Natural killer cell (primary cell): ENCODE data around the gene EHD4. TPM values are rescaled to one million over a fixed set of nuclear protein-coding genes. Genes with fewer than 3 reads are reported as not detected.

Experiments
- ATAC-seq, 3 donors: fragments of 150-1000 bp in 2 of 3; fragments of 200-7000 bp in 1 of 3; cut with Tn5 transposase; 1 replicate in 1 of 3; 2 replicates in 2 of 3; pipeline ENCODE4 v1.10.0; 2021; ENCODE audit warnings: mild to moderate bottlenecking in 2 of 3, moderate library complexity in 2 of 3
- DNase-seq, 2 donors: peaks; one replicate each; pipeline versions ENCODE4 v3.0.0 to v3.0.0-alpha.2; 2013 to 2021; ENCODE audit warnings: mixed read lengths in 1 of 2
- H3K27ac ChIP-seq: one replicate; pipeline ENCODE4 v1.5.1; 2013; ENCODE audit warnings: mild to moderate bottlenecking, low read length
- H3K27me3 ChIP-seq: one replicate; pipeline ENCODE4 v1.6.1; 2013; ENCODE audit warnings: low read length; ENCODE audit not compliant: control insufficient read depth, insufficient read depth
- H3K36me3 ChIP-seq: one replicate; pipeline ENCODE4 v1.6.1; 2013; ENCODE audit warnings: low read length; ENCODE audit not compliant: control insufficient read depth, insufficient read depth
- H3K4me1 ChIP-seq: one replicate; pipeline ENCODE4 v1.6.1; 2013; ENCODE audit warnings: low read length; ENCODE audit not compliant: control insufficient read depth, insufficient read depth
- H3K4me3 ChIP-seq: one replicate; pipeline ENCODE4 v1.5.1; 2013; ENCODE audit warnings: low read length
- H3K9me3 ChIP-seq: one replicate; pipeline ENCODE4 v1.6.1; 2013; ENCODE audit warnings: low read length; ENCODE audit not compliant: control insufficient read depth, insufficient read depth
- H3K27ac Mint-ChIP-seq, 2 donors: one replicate each; pipeline ENCODE4 v1.8.0; 2022; ENCODE audit warnings: mild to moderate bottlenecking in 2 of 2, mixed read lengths in 2 of 2, moderate library complexity in 1 of 2
- H3K27me3 Mint-ChIP-seq, 2 donors: one replicate each; pipeline ENCODE4 v1.8.0; 2022; ENCODE audit warnings: low read depth in 2 of 2, mixed read lengths in 2 of 2
- H3K36me3 Mint-ChIP-seq: one replicate; pipeline ENCODE4 v1.8.0; 2022; ENCODE audit warnings: mixed read lengths
- H3K4me1 Mint-ChIP-seq, 2 donors: one replicate each; pipeline ENCODE4 v1.8.0; 2022; ENCODE audit warnings: mixed read lengths in 2 of 2
- H3K4me3 Mint-ChIP-seq: one replicate; pipeline ENCODE4 v1.8.0; 2022; ENCODE audit warnings: mild to moderate bottlenecking, moderate library complexity, mixed read lengths
- H3K9me3 Mint-ChIP-seq, 2 donors: one replicate each; pipeline ENCODE4 v1.8.0; 2022; ENCODE audit warnings: mixed read lengths in 2 of 2
- WGBS: methylation state at CpG from one replicate; pipeline ENCODE4 v1.1.7; 2013; ENCODE audit warnings: missing lambda C conversion rate; ENCODE audit not compliant: insufficient coverage; 5-methylcytosine and 5-hydroxymethylcytosine counted together
- intact Hi-C: fragments of 100-400 bp; cut with micrococcal nuclease; formaldehyde crosslinking; loops from one replicate; pipeline ENCODE4 v1.14.2; 2022
- total RNA-seq, 4 donors: library from RNA; stranded (reverse); fragments of 120-200 nt in 1 of 4; gene quantifications; one replicate each; pipeline versions ENCODE4 v1.2.3 to v1.2.4, GENCODE V29; 2013 to 2022
- TF ChIP-seq, protein P1 (sequence below): fragments of 200-600 bp; IDR thresholded peaks from one replicate; pipeline ENCODE4 v1.8.0; 2022; ENCODE audit warnings: antibody characterized with exemption

The EHD4 gene
- total RNA-seq, 3 donors from 2014 or later (not counting 1 experiment from before 2014, with no cell fraction given) = 28.4 to 34.6 (median 31.7) TPM

DNA sequence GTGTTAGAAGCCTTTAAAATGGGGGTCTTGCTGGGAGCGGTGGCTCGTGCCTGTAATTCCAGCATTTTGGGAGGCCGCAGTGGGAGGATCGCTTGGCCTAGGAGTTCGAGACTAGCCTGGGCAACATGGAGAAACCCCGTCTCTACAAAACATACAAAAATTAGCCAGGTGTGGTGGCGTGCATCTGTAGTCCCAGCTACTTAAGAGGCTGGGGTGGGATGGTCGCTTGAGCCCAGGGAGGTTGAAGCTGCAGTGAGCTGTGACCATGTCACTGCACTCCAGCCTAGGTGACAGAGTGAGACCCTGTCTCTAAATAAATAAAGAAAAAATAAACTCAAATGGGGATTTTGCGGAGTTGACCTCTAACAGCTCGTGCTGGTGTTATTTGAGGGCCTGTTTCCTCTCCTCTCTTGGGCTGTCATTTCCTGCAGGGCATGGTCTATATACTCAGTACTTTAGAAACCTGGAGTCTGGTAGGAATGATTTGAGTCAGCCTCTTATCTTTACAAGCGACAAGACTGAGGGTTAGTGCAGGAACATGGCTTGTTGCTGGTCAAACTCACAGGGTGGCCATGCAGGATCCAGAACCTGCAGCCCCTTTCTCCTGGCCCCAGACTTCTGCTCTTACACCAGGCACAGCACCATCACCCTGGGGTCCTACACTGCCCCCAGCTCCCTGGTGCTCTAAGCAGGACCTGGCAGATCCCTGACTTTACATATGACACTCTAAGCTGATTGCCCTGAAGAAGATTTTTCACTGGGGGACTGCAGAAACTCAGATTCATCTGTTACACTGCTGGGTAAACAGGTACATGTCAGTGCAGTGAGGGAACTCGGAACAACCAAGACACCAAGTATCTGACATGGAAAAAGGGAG lies 15.1 kb downstream of the EHD4 start:
- WGBS = 81% methylated on average over 12 of the region's 12 CpGs

GRCh38 chr15:41955807-41956525 lies 16.4 kb downstream of the EHD4 start:
- Histone ChIP-seq H3K27me3 (no peaks in the 10 kb centered on the region), H3K36me3 (peaks cover 10% of the 10 kb centered on the region), H3K4me3 (no peak overlapping the region), H3K27ac (no peak overlapping the region), H3K4me1 (no peaks in the 10 kb centered on the region), H3K9me3 (no peaks in the 10 kb centered on the region)
- Mint-ChIP-seq H3K9me3 (no peaks in the 10 kb centered on the region), H3K4me1 (peaks cover 0 to 4% of the 10 kb centered on the region in 2 donors), H3K27ac (no peak overlapping the region), H3K36me3 (no peaks in the 10 kb centered on the region), H3K27me3 (no peaks in the 10 kb centered on the region), H3K4me3 (no peak overlapping the region)
- 93% methylated on average over 20 of the region's 21 CpGs for WGBS
- intact Hi-C loops = no loop called here
- TF ChIP-seq, protein P1, sequence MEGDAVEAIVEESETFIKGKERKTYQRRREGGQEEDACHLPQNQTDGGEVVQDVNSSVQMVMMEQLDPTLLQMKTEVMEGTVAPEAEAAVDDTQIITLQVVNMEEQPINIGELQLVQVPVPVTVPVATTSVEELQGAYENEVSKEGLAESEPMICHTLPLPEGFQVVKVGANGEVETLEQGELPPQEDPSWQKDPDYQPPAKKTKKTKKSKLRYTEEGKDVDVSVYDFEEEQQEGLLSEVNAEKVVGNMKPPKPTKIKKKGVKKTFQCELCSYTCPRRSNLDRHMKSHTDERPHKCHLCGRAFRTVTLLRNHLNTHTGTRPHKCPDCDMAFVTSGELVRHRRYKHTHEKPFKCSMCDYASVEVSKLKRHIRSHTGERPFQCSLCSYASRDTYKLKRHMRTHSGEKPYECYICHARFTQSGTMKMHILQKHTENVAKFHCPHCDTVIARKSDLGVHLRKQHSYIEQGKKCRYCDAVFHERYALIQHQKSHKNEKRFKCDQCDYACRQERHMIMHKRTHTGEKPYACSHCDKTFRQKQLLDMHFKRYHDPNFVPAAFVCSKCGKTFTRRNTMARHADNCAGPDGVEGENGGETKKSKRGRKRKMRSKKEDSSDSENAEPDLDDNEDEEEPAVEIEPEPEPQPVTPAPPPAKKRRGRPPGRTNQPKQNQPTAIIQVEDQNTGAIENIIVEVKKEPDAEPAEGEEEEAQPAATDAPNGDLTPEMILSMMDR = no peak
- DNase-seq (no peak), ATAC-seq (no peak)

More for the DNA sequence above, 15.1 kb downstream of the EHD4 start:
- DNase-seq (no peak), ATAC-seq (peak in 1 of 3 donors; percentile 21)
- Histone ChIP-seq H3K27me3 (no peaks in the 10 kb centered on the region), H3K27ac (no peak overlapping the region), H3K9me3 (no peaks in the 10 kb centered on the region), H3K36me3 (peaks cover 9% of the 10 kb centered on the region), H3K4me3 (no peak overlapping the region), H3K4me1 (no peaks in the 10 kb centered on the region)
- Mint-ChIP-seq H3K27ac (no peak overlapping the region), H3K9me3 (no peaks in the 10 kb centered on the region), H3K27me3 (no peaks in the 10 kb centered on the region), H3K36me3 (no peaks in the 10 kb centered on the region), H3K4me1 (peaks cover 0 to 4% of the 10 kb centered on the region in 2 donors), H3K4me3 (no peak overlapping the region)
- TF ChIP-seq, protein P1 = no peak
- intact Hi-C loops = no loop called here

GRCh38 chr15:41955100-41955499 lies 17.3 kb downstream of the EHD4 start:
- Histone ChIP-seq H3K36me3 (peaks cover 14% of the 10 kb centered on the region), H3K9me3 (no peaks in the 10 kb centered on the region), H3K27ac (no peak overlapping the region), H3K4me3 (no peak overlapping the region), H3K27me3 (no peaks in the 10 kb centered on the region), H3K4me1 (no peaks in the 10 kb centered on the region)
- no peak overlapping the region for H3K27ac Mint-ChIP-seq
- H3K27me3 Mint-ChIP-seq = no peaks in the 10 kb centered on the region
- TF ChIP-seq, protein P1 = no peak
- 93% methylated on average over 7 of the region's 7 CpGs for WGBS
- H3K4me1 Mint-ChIP-seq = peaks cover 0 to 4% of the 10 kb centered on the region in 2 donors
- ATAC-seq (no peak), DNase-seq (no peak)
- H3K9me3 Mint-ChIP-seq = no peaks in the 10 kb centered on the region
- intact Hi-C loops = no loop called here
- no peaks in the 10 kb centered on the region for H3K36me3 Mint-ChIP-seq
- H3K4me3 Mint-ChIP-seq = no peak overlapping the region
